Measurements from ENCODE around the gene EWSR1.

Gene EWSR1

DNA sequence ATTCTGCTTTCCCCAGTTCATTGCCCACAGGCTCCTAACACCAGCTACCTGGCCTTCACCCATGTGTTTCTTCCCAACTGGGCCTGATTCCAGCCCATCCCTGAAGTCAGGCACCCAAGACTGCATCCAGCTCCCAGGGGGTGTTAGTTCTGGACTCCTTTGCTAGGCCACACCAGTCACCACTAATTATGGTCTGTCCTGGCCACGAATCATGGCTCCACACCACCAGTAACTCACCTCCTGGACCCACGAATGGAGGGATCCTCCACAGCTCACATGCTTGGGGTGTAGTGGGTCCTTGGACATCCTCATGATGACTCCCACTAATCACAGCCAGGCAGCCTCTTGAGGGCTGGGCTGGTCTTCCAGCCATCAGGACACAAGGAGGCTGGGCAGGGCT is 51.0 kb downstream of the EWSR1 start:
- DNase-seq, result no peak
- no peak overlapping the region for H3K4me2 ChIP-seq (ENCODE audit: insufficient read depth, low read length)
- H3K27me3 ChIP-seq (ENCODE audit: insufficient read depth, low read length, poor library complexity), result peaks cover 8% of the 10 kb centered on the region
- ATAC-seq (ENCODE audit: insufficient read depth, low read depth), result no peak
- no peaks in the 10 kb centered on the region for H3K79me2 ChIP-seq (ENCODE audit: insufficient read depth, low read length)
- H3K4me3 ChIP-seq (ENCODE audit: low read depth in 1 of 2, low read length in 2 of 2), result no peak overlapping the region
- peaks cover 7% of the 10 kb centered on the region; the same call in 1 of the 2 replicates for H3K4me1 ChIP-seq (ENCODE audit: insufficient read depth, low read length)
- H3K9ac ChIP-seq (ENCODE audit: low read depth, low read length), result no peak overlapping the region
- H3K27ac ChIP-seq (ENCODE audit: low read length), result no peak overlapping the region
- H3K36me3 ChIP-seq (ENCODE audit: insufficient read depth, low read length), result no peaks in the 10 kb centered on the region
- no peak overlapping the region for H2AFZ ChIP-seq (ENCODE audit: low read depth, low read length)
- H4K20me1 ChIP-seq (ENCODE audit: insufficient read depth, low read length), result peaks cover 2% of the 10 kb centered on the region; the same call in 1 of the 2 replicates
- TF ChIP-seq, protein P1, sequence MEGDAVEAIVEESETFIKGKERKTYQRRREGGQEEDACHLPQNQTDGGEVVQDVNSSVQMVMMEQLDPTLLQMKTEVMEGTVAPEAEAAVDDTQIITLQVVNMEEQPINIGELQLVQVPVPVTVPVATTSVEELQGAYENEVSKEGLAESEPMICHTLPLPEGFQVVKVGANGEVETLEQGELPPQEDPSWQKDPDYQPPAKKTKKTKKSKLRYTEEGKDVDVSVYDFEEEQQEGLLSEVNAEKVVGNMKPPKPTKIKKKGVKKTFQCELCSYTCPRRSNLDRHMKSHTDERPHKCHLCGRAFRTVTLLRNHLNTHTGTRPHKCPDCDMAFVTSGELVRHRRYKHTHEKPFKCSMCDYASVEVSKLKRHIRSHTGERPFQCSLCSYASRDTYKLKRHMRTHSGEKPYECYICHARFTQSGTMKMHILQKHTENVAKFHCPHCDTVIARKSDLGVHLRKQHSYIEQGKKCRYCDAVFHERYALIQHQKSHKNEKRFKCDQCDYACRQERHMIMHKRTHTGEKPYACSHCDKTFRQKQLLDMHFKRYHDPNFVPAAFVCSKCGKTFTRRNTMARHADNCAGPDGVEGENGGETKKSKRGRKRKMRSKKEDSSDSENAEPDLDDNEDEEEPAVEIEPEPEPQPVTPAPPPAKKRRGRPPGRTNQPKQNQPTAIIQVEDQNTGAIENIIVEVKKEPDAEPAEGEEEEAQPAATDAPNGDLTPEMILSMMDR (IDR thresholded peaks at IDR 0.05; ENCODE audit: borderline replicate concordance, extremely low read depth, low read length, poor library complexity, severe bottlenecking), result no peak
- TF ChIP-seq EZH2 (IDR thresholded peaks at IDR 0.05; ENCODE audit: borderline replicate concordance, low read depth, low read length, severe bottlenecking), result no peak
- H3K9me3 ChIP-seq (ENCODE audit: insufficient read depth, low read length, severe bottlenecking), result no peaks in the 10 kb centered on the region

DNA sequence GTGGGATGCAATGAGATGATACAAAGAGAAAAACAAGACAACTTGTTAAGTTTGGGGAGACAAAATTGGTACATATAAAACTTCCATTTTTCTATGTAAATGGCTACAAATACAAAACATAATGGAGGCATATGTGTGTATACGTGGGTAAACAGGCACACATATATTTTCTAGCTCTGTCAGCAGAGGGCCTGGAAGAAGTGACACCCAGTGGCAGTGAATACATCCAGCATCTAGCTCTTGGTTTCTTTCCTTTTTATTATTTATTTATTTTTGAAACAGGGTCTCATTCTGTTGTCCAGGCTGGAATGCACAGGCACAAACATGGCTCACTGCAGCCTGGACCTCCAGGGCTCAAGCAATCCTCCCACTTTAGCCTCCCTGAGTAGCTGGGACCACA is 52.5 kb downstream of the EWSR1 start:
- H3K27me3 ChIP-seq (ENCODE audit: insufficient read depth, low read length, poor library complexity), result no peaks in the 10 kb centered on the region
- no peak overlapping the region for H3K4me3 ChIP-seq (ENCODE audit: low read depth in 1 of 2, low read length in 2 of 2)
- no peak for DNase-seq
- no peak overlapping the region for H3K9ac ChIP-seq (ENCODE audit: low read depth, low read length)
- H3K36me3 ChIP-seq (ENCODE audit: insufficient read depth, low read length), result no peaks in the 10 kb centered on the region
- no peak overlapping the region for H3K27ac ChIP-seq (ENCODE audit: low read length)
- no peaks in the 10 kb centered on the region for H3K4me1 ChIP-seq (ENCODE audit: insufficient read depth, low read length)
- ATAC-seq (ENCODE audit: insufficient read depth, low read depth), result no peak
- H3K79me2 ChIP-seq (ENCODE audit: insufficient read depth, low read length), result no peaks in the 10 kb centered on the region
- TF ChIP-seq, protein P1 (IDR thresholded peaks at IDR 0.05; ENCODE audit: borderline replicate concordance, extremely low read depth, low read length, poor library complexity, severe bottlenecking), result peak; percentile 24
- no peak for TF ChIP-seq EZH2 (IDR thresholded peaks at IDR 0.05; ENCODE audit: borderline replicate concordance, low read depth, low read length, severe bottlenecking)
- H3K9me3 ChIP-seq (ENCODE audit: insufficient read depth, low read length, severe bottlenecking), result no peaks in the 10 kb centered on the region
- no peaks in the 10 kb centered on the region for H4K20me1 ChIP-seq (ENCODE audit: insufficient read depth, low read length)
- no peak overlapping the region for H2AFZ ChIP-seq (ENCODE audit: low read depth, low read length)
- H3K4me2 ChIP-seq (ENCODE audit: insufficient read depth, low read length), result no peak overlapping the region

DNA sequence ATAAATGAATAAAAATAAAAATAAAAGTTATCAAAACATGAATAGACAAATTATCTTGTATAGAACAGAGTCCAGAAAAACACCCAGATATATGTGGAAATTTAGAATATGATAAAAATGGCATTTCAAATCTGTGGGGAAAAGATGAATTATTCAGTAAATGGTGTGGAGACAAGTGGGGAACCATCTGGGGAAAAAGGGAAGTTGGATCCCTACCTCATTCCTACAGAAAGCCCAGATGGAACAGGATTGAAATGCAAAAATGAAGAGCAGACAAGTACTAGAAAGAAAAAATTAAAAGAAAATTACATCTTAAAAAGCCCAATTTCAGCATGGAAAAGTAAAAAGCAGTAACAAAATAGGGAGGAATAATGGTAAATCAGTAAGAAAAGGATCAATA is 55.6 kb downstream of the EWSR1 start:
- no peak for TF ChIP-seq EZH2 (IDR thresholded peaks at IDR 0.05; ENCODE audit: borderline replicate concordance, low read depth, low read length, severe bottlenecking)
- TF ChIP-seq, protein P1 (IDR thresholded peaks at IDR 0.05; ENCODE audit: borderline replicate concordance, extremely low read depth, low read length, poor library complexity, severe bottlenecking), result no peak
- DNase-seq, result no peak
- Histone ChIP-seq H3K4me3 (ENCODE audit: low read depth in 1 of 2, low read length in 2 of 2) (no peak overlapping the region), H3K27me3 (ENCODE audit: insufficient read depth, low read length, poor library complexity) (no peaks in the 10 kb centered on the region), H3K36me3 (ENCODE audit: insufficient read depth, low read length) (peaks cover 26% of the 10 kb centered on the region), H2AFZ (ENCODE audit: low read depth, low read length) (no peak overlapping the region), H3K9ac (ENCODE audit: low read depth, low read length) (no peak overlapping the region), H3K9me3 (ENCODE audit: insufficient read depth, low read length, severe bottlenecking) (no peaks in the 10 kb centered on the region), H3K27ac (ENCODE audit: low read length) (no peak overlapping the region), H3K79me2 (ENCODE audit: insufficient read depth, low read length) (no peaks in the 10 kb centered on the region), H3K4me2 (ENCODE audit: insufficient read depth, low read length) (no peak overlapping the region), H3K4me1 (ENCODE audit: insufficient read depth, low read length) (no peaks in the 10 kb centered on the region), H4K20me1 (ENCODE audit: insufficient read depth, low read length) (0 out of 2 replicates have a peak, but pooled peaks cover 4% of the 10 kb centered on the region)
- no peak for ATAC-seq (ENCODE audit: insufficient read depth, low read depth)

DNA sequence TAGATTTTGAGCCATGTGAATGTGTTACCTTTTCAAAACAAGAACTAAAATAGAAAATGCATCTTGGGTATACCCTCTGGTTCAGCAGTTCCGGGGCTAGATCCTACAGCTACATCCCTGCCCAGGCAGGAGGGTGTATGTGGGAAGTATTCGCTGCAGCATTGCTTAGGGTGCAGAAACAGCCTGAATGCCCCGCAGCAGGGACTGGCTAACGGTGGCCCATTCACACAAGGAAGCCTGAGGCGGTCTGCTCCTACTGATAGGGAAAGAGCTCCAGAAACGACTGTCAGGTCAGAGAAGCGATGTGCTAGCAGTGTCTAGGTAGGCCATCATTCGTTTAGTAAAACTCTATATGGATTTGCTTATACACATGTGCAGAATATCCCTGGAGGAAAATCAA is 57.3 kb downstream of the EWSR1 start:
- H3K9me3 ChIP-seq (ENCODE audit: insufficient read depth, low read length, severe bottlenecking), result no peaks in the 10 kb centered on the region
- no peak overlapping the region for H3K9ac ChIP-seq (ENCODE audit: low read depth, low read length)
- H3K27me3 ChIP-seq (ENCODE audit: insufficient read depth, low read length, poor library complexity), result no peaks in the 10 kb centered on the region
- no peak for ATAC-seq (ENCODE audit: insufficient read depth, low read depth)
- H3K4me2 ChIP-seq (ENCODE audit: insufficient read depth, low read length), result no peak overlapping the region
- H3K27ac ChIP-seq (ENCODE audit: low read length), result no peak overlapping the region
- 0 out of 2 replicates have a peak, but pooled peaks cover 4% of the 10 kb centered on the region for H4K20me1 ChIP-seq (ENCODE audit: insufficient read depth, low read length)
- no peak overlapping the region for H3K4me3 ChIP-seq (ENCODE audit: low read depth in 1 of 2, low read length in 2 of 2)
- no peak for TF ChIP-seq EZH2 (IDR thresholded peaks at IDR 0.05; ENCODE audit: borderline replicate concordance, low read depth, low read length, severe bottlenecking)
- TF ChIP-seq, protein P1 (IDR thresholded peaks at IDR 0.05; ENCODE audit: borderline replicate concordance, extremely low read depth, low read length, poor library complexity, severe bottlenecking), result no peak
- no peak for DNase-seq
- H3K4me1 ChIP-seq (ENCODE audit: insufficient read depth, low read length), result no peaks in the 10 kb centered on the region
- peaks cover 43% of the 10 kb centered on the region for H3K36me3 ChIP-seq (ENCODE audit: insufficient read depth, low read length)
- no peak overlapping the region for H2AFZ ChIP-seq (ENCODE audit: low read depth, low read length)
- H3K79me2 ChIP-seq (ENCODE audit: insufficient read depth, low read length), result no peaks in the 10 kb centered on the region

Data from DND-41 (cell line).